Glutamatergic neuron (in vitro differentiated cells): ENCODE results near the gene PACSIN2. TPM values are rescaled to one million over a fixed set of nuclear protein-coding genes. Genes with fewer than 3 reads are reported as not detected.

Experiments
- DNase-seq: peaks from one replicate; pipeline ENCODE4 v3.0.0; 2022
- H3K27ac Mint-ChIP-seq: one replicate; pipeline ENCODE4 v1.8.0; 2020; ENCODE audit warnings: mild to moderate bottlenecking, mixed read lengths, inconsistent platforms; ENCODE audit not compliant: unreplicated experiment
- H3K27me3 Mint-ChIP-seq: one replicate; pipeline ENCODE4 v1.8.0; 2020; ENCODE audit warnings: mild to moderate bottlenecking, moderate library complexity, mixed read lengths, inconsistent platforms; ENCODE audit not compliant: unreplicated experiment
- H3K36me3 Mint-ChIP-seq: one replicate; pipeline ENCODE4 v1.8.0; 2020; ENCODE audit warnings: mild to moderate bottlenecking, mixed read lengths, inconsistent platforms; ENCODE audit not compliant: unreplicated experiment
- H3K4me1 Mint-ChIP-seq: one replicate; pipeline ENCODE4 v1.8.0; 2020; ENCODE audit warnings: mild to moderate bottlenecking, low read depth, mixed read lengths, inconsistent platforms; ENCODE audit not compliant: unreplicated experiment
- H3K4me3 Mint-ChIP-seq: one replicate; pipeline ENCODE4 v1.8.0; 2020; ENCODE audit warnings: mild to moderate bottlenecking, mixed read lengths, inconsistent platforms; ENCODE audit not compliant: unreplicated experiment
- H3K9me3 Mint-ChIP-seq: one replicate; pipeline ENCODE4 v1.8.0; 2020; ENCODE audit warnings: mild to moderate bottlenecking, moderate library complexity, mixed read lengths, inconsistent platforms; ENCODE audit not compliant: unreplicated experiment
- total RNA-seq: library from RNA; stranded (reverse); fragmentation: NEBNext Ultra II Directional; extraction: Animal tissue kit (Norgen Biotek cat#: 25700); gene quantifications from one replicate; pipeline ENCODE4 v1.2.1, GENCODE V29; 2021; ENCODE audit not compliant: unreplicated experiment
- TF ChIP-seq, protein P1 (sequence below): fragments of 200-600 bp; sonication (generic); IDR thresholded peaks from one replicate; pipeline ENCODE4 v1.5.0; 2021; ENCODE audit not compliant: partially characterized antibody, unreplicated experiment

The PACSIN2 gene
- total RNA-seq, 1 donor from 2014 or later = 47.3 TPM

- Mint-ChIP-seq H3K9me3 (no peaks in the 10 kb centered on the region), H3K27ac (no peak overlapping the region), H3K36me3 (no peaks in the 10 kb centered on the region), H3K4me3 (no peak overlapping the region), H3K27me3 (peaks cover 3% of the 10 kb centered on the region), H3K4me1 (no peaks in the 10 kb centered on the region)
- TF ChIP-seq, protein P1, sequence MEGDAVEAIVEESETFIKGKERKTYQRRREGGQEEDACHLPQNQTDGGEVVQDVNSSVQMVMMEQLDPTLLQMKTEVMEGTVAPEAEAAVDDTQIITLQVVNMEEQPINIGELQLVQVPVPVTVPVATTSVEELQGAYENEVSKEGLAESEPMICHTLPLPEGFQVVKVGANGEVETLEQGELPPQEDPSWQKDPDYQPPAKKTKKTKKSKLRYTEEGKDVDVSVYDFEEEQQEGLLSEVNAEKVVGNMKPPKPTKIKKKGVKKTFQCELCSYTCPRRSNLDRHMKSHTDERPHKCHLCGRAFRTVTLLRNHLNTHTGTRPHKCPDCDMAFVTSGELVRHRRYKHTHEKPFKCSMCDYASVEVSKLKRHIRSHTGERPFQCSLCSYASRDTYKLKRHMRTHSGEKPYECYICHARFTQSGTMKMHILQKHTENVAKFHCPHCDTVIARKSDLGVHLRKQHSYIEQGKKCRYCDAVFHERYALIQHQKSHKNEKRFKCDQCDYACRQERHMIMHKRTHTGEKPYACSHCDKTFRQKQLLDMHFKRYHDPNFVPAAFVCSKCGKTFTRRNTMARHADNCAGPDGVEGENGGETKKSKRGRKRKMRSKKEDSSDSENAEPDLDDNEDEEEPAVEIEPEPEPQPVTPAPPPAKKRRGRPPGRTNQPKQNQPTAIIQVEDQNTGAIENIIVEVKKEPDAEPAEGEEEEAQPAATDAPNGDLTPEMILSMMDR = no peak
- DNase-seq = no peak
These were observed 149.4 kb downstream of the PACSIN2 start for GRCh38 chr22:42865536-42865935.

DNA sequence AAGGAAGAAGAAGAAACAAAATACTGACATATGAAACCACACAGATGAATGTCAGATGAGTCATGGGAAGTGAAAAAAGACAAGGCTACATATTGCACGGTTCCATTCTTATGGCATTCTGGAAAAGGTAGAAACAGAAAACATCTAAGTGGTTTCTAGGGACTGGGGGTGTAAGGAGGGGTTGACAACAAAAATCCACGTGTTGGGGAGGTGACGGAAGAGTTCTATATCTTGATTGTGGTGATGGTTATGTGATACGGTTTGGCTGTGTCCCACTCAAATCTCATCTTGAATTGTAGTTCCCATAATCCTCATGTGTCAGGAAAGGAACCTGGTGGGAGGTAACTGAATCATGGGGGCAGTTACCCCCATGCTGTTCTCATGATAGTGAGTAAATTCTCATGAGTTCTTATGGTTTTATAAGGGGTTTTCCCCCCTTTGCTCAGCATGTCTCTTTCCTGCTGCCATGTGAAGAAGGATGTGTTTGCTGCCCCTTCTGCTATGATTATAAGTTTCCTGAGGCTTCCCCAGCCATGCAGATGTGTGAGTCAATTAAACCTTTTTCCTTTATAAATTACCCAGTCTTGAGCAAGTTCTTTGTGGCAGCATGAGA, 151.5 kb downstream of the PACSIN2 start:
- Mint-ChIP-seq H3K36me3 (no peaks in the 10 kb centered on the region), H3K4me3 (no peak overlapping the region), H3K4me1 (no peaks in the 10 kb centered on the region), H3K27me3 (peaks cover 2% of the 10 kb centered on the region), H3K9me3 (no peaks in the 10 kb centered on the region), H3K27ac (no peak overlapping the region)
- TF ChIP-seq, protein P1 = no peak
- DNase-seq = no peak

DNA sequence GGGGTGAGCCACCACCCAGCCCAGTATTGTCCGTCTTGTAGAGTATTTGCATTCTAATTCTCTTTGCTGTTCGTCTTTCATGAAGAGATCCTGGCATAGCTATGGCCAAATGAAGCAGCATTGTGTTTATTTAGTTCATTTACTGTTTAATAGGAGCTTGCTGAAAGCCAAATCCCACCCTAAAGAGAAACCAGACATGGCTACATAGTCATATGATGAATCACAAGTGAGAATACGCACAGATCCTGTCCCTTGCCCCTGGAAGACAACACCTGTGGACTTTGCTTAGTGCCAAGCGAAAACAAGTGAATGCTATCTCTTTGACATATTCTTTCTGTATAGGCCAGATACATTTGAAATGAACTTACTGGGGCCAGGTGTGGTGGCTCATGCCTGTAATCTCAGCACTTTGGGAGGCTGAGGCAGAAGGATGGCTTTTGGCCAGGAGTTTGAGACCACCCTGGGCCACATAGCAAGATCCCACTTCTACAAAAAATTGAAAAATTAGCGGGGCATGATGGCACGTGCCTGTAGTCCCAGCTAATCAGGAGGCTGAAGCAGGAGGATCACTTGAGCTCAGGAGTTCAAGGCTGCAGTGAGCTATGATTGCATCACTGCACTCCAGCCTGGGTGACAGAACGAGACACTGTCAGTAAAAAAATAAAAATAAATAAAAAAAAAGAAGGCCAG, 152.8 kb downstream of the PACSIN2 start:
- no peak overlapping the region for H3K4me3 Mint-ChIP-seq
- no peak overlapping the region for H3K27ac Mint-ChIP-seq
- H3K27me3 Mint-ChIP-seq = no peaks in the 10 kb centered on the region
- H3K9me3 Mint-ChIP-seq = peaks cover 1% of the 10 kb centered on the region
- TF ChIP-seq, protein P1 = no peak
- no peaks in the 10 kb centered on the region for H3K4me1 Mint-ChIP-seq
- no peak for DNase-seq
- H3K36me3 Mint-ChIP-seq = no peaks in the 10 kb centered on the region

- no peak overlapping the region for H3K4me3 Mint-ChIP-seq
- H3K4me1 Mint-ChIP-seq = no peaks in the 10 kb centered on the region
- DNase-seq = no peak
- H3K36me3 Mint-ChIP-seq = no peaks in the 10 kb centered on the region
- H3K9me3 Mint-ChIP-seq = peaks cover 3% of the 10 kb centered on the region
- TF ChIP-seq, protein P1 = no peak
- no peak overlapping the region for H3K27ac Mint-ChIP-seq
- H3K27me3 Mint-ChIP-seq = no peaks in the 10 kb centered on the region
These were observed 154.0 kb downstream of the PACSIN2 start for GRCh38 chr22:42860968-42861367.

GRCh38 chr22:42857845-42858481, 157.0 kb downstream of the PACSIN2 start:
- Mint-ChIP-seq H3K4me1 (no peaks in the 10 kb centered on the region), H3K27me3 (no peaks in the 10 kb centered on the region), H3K4me3 (no peak overlapping the region), H3K9me3 (peaks cover 3% of the 10 kb centered on the region), H3K27ac (no peak overlapping the region), H3K36me3 (no peaks in the 10 kb centered on the region)
- no peak for DNase-seq
- TF ChIP-seq, protein P1 = no peak
